ENCODE measurements around the gene LAT.
"Not testable (repeated sequence)": the region's sequence is repeated elsewhere in the genome, so short reads cannot be mapped to it uniquely, and the experiment has no call there.

Gene LAT

GRCh38 chr16:28998837-28999236 is 14.0 kb downstream of the LAT start:
- H3F3A ChIP-seq (ENCODE audit: insufficient read depth, low read length): no peaks in the 10 kb centered on the region
- no peaks in the 10 kb centered on the region for H3K4me1 ChIP-seq (ENCODE audit: low read length)
- H3K27ac ChIP-seq (ENCODE audit: low read length): no peak overlapping the region
- H2AFZ ChIP-seq (ENCODE audit: low read length): no peak overlapping the region
- H3K27me3 ChIP-seq (replicated peaks; ENCODE audit: insufficient read depth, low read length): peaks cover 11% of the 10 kb centered on the region
- no peaks in the 10 kb centered on the region for H3K36me3 ChIP-seq (replicated peaks; ENCODE audit: insufficient read depth, low read length)
- H3K4me3 ChIP-seq (ENCODE audit: low read length): no peak overlapping the region
- H4K20me1 ChIP-seq (ENCODE audit: insufficient read depth, low read length): no peaks in the 10 kb centered on the region
- H3K9ac ChIP-seq (ENCODE audit: low read length): no peak overlapping the region
- no peak for DNase-seq
- H3K9me3 ChIP-seq (replicated peaks; ENCODE audit: insufficient read depth, low read length): no peaks in the 10 kb centered on the region
- H3K79me2 ChIP-seq (ENCODE audit: low read length): no peaks in the 10 kb centered on the region
- no peaks in the 10 kb centered on the region for H3K9me2 ChIP-seq (replicated peaks; ENCODE audit: insufficient read depth, low read length)
- TF ChIP-seq CTCF (IDR thresholded peaks at IDR 0.05; ENCODE audit: low read length): no peak
- no peak for TF ChIP-seq EZH2 (optimal IDR thresholded peaks at IDR 0.05; ENCODE audit: low read depth, low read length)
- no peak for TF ChIP-seq EZH2phosphoT487 (IDR thresholded peaks at IDR 0.05; ENCODE audit: low read length)
- H3K4me2 ChIP-seq (ENCODE audit: low read depth, low read length): no peak overlapping the region

- Histone ChIP-seq H3F3A (ENCODE audit: insufficient read depth, low read length) (no peaks in the 10 kb centered on the region), H3K4me3 (ENCODE audit: low read length) (no peak overlapping the region)
Measured at GRCh38 chr16:28999577-28999976, 14.7 kb downstream of the LAT start.

GRCh38 chr16:29000019-29000418 is 15.2 kb downstream of the LAT start:
- TF ChIP-seq EZH2 (optimal IDR thresholded peaks at IDR 0.05; ENCODE audit: low read depth, low read length) (no peak), CTCF (IDR thresholded peaks at IDR 0.05; ENCODE audit: low read length) (no peak), EZH2phosphoT487 (IDR thresholded peaks at IDR 0.05; ENCODE audit: low read length) (no peak)
- no peaks in the 10 kb centered on the region for H3K79me2 ChIP-seq (ENCODE audit: low read length)
- H3K4me2 ChIP-seq (ENCODE audit: low read depth, low read length): no peak overlapping the region

More at GRCh38 chr16:28999577-28999976, 14.7 kb downstream of the LAT start:
- Histone ChIP-seq H4K20me1 (ENCODE audit: insufficient read depth, low read length) (no peaks in the 10 kb centered on the region), H3K27me3 (replicated peaks; ENCODE audit: insufficient read depth, low read length) (peaks cover 11% of the 10 kb centered on the region), H3K4me2 (ENCODE audit: low read depth, low read length) (no peak overlapping the region), H3K9me3 (replicated peaks; ENCODE audit: insufficient read depth, low read length) (no peaks in the 10 kb centered on the region), H3K27ac (ENCODE audit: low read length) (no peak overlapping the region), H3K36me3 (replicated peaks; ENCODE audit: insufficient read depth, low read length) (no peaks in the 10 kb centered on the region), H3K9ac (ENCODE audit: low read length) (no peak overlapping the region), H3K4me1 (ENCODE audit: low read length) (no peaks in the 10 kb centered on the region), H2AFZ (ENCODE audit: low read length) (no peak overlapping the region), H3K9me2 (replicated peaks; ENCODE audit: insufficient read depth, low read length) (no peaks in the 10 kb centered on the region), H3K79me2 (ENCODE audit: low read length) (no peaks in the 10 kb centered on the region)
- TF ChIP-seq CTCF (IDR thresholded peaks at IDR 0.05; ENCODE audit: low read length) (no peak), EZH2 (optimal IDR thresholded peaks at IDR 0.05; ENCODE audit: low read depth, low read length) (no peak), EZH2phosphoT487 (IDR thresholded peaks at IDR 0.05; ENCODE audit: low read length) (no peak)
- no peak for DNase-seq

GRCh38 chr16:29004496-29005139 is 19.8 kb downstream of the LAT start:
- not testable (repeated sequence) for H3K4me2 ChIP-seq (ENCODE audit: low read depth, low read length); H3K9me2 ChIP-seq (replicated peaks; ENCODE audit: insufficient read depth, low read length); H3K27me3 ChIP-seq (replicated peaks; ENCODE audit: insufficient read depth, low read length); H3K4me3 ChIP-seq (ENCODE audit: low read length); H4K20me1 ChIP-seq (ENCODE audit: insufficient read depth, low read length); H3F3A ChIP-seq (ENCODE audit: insufficient read depth, low read length); H3K9me3 ChIP-seq (replicated peaks; ENCODE audit: insufficient read depth, low read length); H3K27ac ChIP-seq (ENCODE audit: low read length); DNase-seq; H2AFZ ChIP-seq (ENCODE audit: low read length); H3K9ac ChIP-seq (ENCODE audit: low read length); H3K79me2 ChIP-seq (ENCODE audit: low read length); H3K4me1 ChIP-seq (ENCODE audit: low read length); H3K36me3 ChIP-seq (replicated peaks; ENCODE audit: insufficient read depth, low read length)

More at GRCh38 chr16:29000019-29000418, 15.2 kb downstream of the LAT start:
- Histone ChIP-seq H3F3A (ENCODE audit: insufficient read depth, low read length) (no peaks in the 10 kb centered on the region), H4K20me1 (ENCODE audit: insufficient read depth, low read length) (no peaks in the 10 kb centered on the region), H3K27ac (ENCODE audit: low read length) (no peak overlapping the region), H3K4me1 (ENCODE audit: low read length) (no peaks in the 10 kb centered on the region), H3K4me3 (ENCODE audit: low read length) (no peak overlapping the region), H2AFZ (ENCODE audit: low read length) (no peak overlapping the region), H3K9me3 (replicated peaks; ENCODE audit: insufficient read depth, low read length) (no peaks in the 10 kb centered on the region), H3K36me3 (replicated peaks; ENCODE audit: insufficient read depth, low read length) (no peaks in the 10 kb centered on the region), H3K9me2 (replicated peaks; ENCODE audit: insufficient read depth, low read length) (no peaks in the 10 kb centered on the region), H3K27me3 (replicated peaks; ENCODE audit: insufficient read depth, low read length) (peaks cover 11% of the 10 kb centered on the region), H3K9ac (ENCODE audit: low read length) (no peak overlapping the region)
- no peak for DNase-seq

Measured in MM.1S (cell line).